ENCODE results near the gene DCST2. TPM values are rescaled to one million over a fixed set of nuclear protein-coding genes. Genes with fewer than 3 reads are reported as not detected.
A peak's percentile ranks its signal among the peaks of the same experiment; 100 is the strongest.

Gene DCST2
- total and polyA plus RNA-seq, 9 of the 15 experiments (the other 6 are each of a cell fraction or from before 2014, with no cell fraction given) = 0.09 to 0.49 (median 0.11) TPM; not detected in 3

- peak; percentile 14; the same call in 1 of the 2 replicates for TF ChIP-seq ZNF143 (CRISPR knock-in tag; IDR thresholded peaks at IDR 0.05)
- TF ChIP-seq, protein P1, sequence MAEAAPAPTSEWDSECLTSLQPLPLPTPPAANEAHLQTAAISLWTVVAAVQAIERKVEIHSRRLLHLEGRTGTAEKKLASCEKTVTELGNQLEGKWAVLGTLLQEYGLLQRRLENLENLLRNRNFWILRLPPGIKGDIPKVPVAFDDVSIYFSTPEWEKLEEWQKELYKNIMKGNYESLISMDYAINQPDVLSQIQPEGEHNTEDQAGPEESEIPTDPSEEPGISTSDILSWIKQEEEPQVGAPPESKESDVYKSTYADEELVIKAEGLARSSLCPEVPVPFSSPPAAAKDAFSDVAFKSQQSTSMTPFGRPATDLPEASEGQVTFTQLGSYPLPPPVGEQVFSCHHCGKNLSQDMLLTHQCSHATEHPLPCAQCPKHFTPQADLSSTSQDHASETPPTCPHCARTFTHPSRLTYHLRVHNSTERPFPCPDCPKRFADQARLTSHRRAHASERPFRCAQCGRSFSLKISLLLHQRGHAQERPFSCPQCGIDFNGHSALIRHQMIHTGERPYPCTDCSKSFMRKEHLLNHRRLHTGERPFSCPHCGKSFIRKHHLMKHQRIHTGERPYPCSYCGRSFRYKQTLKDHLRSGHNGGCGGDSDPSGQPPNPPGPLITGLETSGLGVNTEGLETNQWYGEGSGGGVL (CRISPR knock-in tag; IDR thresholded peaks at IDR 0.05) = no peak
- TF ChIP-seq RB1 (IDR thresholded peaks at IDR 0.05; ENCODE audit: low read depth) = peak; percentile 79
- TF ChIP-seq, protein P2, sequence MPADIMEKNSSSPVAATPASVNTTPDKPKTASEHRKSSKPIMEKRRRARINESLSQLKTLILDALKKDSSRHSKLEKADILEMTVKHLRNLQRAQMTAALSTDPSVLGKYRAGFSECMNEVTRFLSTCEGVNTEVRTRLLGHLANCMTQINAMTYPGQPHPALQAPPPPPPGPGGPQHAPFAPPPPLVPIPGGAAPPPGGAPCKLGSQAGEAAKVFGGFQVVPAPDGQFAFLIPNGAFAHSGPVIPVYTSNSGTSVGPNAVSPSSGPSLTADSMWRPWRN (IDR thresholded peaks at IDR 0.05; ENCODE audit: low read depth) = no peak
- peak; percentile 43; the same call in 1 of the 2 replicates for TF ChIP-seq RBFOX2 (IDR thresholded peaks at IDR 0.05; ENCODE audit: low read depth, low read length)
- TF ChIP-seq KLF13 (tag; IDR thresholded peaks at IDR 0.05; ENCODE audit: borderline replicate concordance, low read depth) = no peak
- TF ChIP-seq ARID3B (CRISPR knock-in tag; IDR thresholded peaks at IDR 0.05; ENCODE audit: borderline replicate concordance) = no peak
- peak; percentile 41 for TF ChIP-seq DACH1 (IDR thresholded peaks at IDR 0.05; ENCODE audit: partially characterized antibody)
- no peak for TF ChIP-seq ZC3H4 (CRISPR knock-in tag; IDR thresholded peaks at IDR 0.05; ENCODE audit: borderline replicate concordance)
- TF ChIP-seq SMARCA5 (IDR thresholded peaks at IDR 0.05) = no peak
- no peak for TF ChIP-seq LCOR (CRISPR knock-in tag; IDR thresholded peaks at IDR 0.05)
- no peak for TF ChIP-seq FOSL1 (tag; conservative IDR thresholded peaks at IDR 0.05)
- no peak for TF ChIP-seq RAD51 (IDR thresholded peaks at IDR 0.05; ENCODE audit: borderline replicate concordance, low read depth)
- TF ChIP-seq NONO (IDR thresholded peaks at IDR 0.05; ENCODE audit: low read depth in 2 of 2, low read length in 1 of 2) = 0 out of 4 replicates have a peak, but pooled peaks of 1 of the 2 experiments have one; percentile 20
- no peak for TF ChIP-seq SNIP1 (IDR thresholded peaks at IDR 0.05; ENCODE audit: low read depth)
- TF ChIP-seq SLC30A9 (CRISPR knock-in tag; IDR thresholded peaks at IDR 0.05) = no peak
- TF ChIP-seq, protein P3, sequence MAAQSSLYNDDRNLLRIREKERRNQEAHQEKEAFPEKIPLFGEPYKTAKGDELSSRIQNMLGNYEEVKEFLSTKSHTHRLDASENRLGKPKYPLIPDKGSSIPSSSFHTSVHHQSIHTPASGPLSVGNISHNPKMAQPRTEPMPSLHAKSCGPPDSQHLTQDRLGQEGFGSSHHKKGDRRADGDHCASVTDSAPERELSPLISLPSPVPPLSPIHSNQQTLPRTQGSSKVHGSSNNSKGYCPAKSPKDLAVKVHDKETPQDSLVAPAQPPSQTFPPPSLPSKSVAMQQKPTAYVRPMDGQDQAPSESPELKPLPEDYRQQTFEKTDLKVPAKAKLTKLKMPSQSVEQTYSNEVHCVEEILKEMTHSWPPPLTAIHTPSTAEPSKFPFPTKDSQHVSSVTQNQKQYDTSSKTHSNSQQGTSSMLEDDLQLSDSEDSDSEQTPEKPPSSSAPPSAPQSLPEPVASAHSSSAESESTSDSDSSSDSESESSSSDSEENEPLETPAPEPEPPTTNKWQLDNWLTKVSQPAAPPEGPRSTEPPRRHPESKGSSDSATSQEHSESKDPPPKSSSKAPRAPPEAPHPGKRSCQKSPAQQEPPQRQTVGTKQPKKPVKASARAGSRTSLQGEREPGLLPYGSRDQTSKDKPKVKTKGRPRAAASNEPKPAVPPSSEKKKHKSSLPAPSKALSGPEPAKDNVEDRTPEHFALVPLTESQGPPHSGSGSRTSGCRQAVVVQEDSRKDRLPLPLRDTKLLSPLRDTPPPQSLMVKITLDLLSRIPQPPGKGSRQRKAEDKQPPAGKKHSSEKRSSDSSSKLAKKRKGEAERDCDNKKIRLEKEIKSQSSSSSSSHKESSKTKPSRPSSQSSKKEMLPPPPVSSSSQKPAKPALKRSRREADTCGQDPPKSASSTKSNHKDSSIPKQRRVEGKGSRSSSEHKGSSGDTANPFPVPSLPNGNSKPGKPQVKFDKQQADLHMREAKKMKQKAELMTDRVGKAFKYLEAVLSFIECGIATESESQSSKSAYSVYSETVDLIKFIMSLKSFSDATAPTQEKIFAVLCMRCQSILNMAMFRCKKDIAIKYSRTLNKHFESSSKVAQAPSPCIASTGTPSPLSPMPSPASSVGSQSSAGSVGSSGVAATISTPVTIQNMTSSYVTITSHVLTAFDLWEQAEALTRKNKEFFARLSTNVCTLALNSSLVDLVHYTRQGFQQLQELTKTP (IDR thresholded peaks at IDR 0.05; ENCODE audit: low read depth in 1 of 2, partially characterized antibody in 2 of 2) = no peak
- no peak for TF ChIP-seq ZNF134 (CRISPR knock-in tag; conservative IDR thresholded peaks at IDR 0.05)
- no peak for TF ChIP-seq IFI16 (CRISPR knock-in tag; IDR thresholded peaks at IDR 0.05)
These were observed 28.0 kb upstream of the DCST2 start (continued) for GRCh38 chr1:155061381-155062150.

Data from K562 (cell line).